HG03060 (cell line): Measurements from ENCODE around the gene UBXN1.
"Not testable (repeated sequence)": the region's sequence is repeated elsewhere in the genome, so short reads cannot be mapped to it uniquely, and the experiment has no call there.

Experiments
- ATAC-seq: cut with Tn5 transposase; IDR thresholded peaks from one replicate; pipeline ENCODE4 v1.9.1; 2021; ENCODE audit warnings: low read depth, moderate number of reproducible peaks; ENCODE audit not compliant: unreplicated experiment

The UBXN1 gene

DNA sequence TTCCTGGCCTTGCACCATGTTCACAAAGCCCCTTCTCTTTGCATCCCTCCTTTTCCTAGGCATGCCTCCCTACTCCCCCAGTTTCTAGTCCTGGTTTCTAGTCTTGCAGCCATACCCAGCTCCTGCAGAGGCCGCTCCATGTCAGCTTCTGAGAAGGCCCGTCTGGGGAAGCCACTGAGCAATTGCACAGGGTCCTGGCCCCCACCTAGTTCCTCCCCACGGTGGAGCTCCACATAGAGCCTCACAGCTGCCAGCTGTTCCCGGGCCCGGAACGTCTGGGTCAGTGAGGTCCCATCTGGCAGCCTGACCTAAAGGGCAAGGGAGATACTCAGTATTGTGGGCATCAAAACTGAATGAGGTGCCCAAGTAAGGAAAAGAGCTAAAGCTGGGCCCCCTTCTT lies 2.2 kb downstream of the UBXN1 start:
- no peak for ATAC-seq

GRCh38 chr11:62675415-62675814 lies 3.5 kb downstream of the UBXN1 start:
- not testable (repeated sequence) for ATAC-seq

DNA sequence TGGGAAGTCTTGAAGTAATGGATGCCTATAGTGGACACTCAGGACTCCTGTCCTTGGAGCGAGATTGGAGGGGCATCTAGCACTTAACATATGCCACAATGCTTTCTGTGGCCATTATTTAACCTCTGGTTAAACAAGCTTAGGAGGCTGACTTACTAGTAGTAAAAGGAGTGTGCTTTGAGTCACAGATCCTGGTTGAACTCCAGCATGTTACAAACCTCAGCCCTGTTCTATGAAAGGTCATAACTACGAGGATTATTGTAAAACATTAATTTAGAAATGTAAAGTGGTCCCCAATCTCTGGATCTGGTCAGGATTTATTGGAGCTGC lies 5.7 kb downstream of the UBXN1 start:
- no peak for ATAC-seq

DNA sequence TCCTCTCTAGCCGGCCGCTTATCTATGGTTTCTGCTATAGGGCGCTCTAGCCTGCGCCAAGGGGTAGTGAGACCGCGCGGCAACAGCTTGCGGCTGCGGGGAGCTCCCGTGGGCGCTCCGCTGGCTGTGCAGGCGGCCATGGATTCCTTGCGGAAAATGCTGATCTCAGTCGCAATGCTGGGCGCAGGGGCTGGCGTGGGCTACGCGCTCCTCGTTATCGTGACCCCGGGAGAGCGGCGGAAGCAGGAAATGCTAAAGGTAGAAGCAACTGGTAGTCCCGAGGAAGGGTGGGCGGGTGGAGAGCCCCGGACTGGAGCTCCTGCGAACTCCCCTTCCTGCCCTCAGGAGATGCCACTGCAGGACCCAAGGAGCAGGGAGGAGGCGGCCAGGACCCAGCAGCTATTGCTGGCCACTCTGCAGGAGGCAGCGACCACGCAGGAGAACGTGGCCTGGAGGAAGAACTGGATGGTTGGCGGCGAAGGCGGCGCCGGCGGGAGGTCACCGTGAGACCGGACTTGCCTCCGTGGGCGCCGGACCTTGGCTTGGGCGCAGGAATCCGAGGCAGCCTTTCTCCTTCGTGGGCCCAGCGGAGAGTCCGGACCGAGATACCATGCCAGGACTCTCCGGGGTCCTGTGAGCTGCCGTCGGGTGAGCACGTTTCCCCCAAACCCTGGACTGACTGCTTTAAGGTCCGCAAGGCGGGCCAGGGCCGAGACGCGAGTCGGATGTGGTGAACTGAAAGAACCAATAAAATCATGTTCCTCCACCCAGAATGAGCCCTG lies 7.1 kb downstream of the UBXN1 start, which contains the start of the genes LBHD1 and UQCC3:
Gene LBHD1 (minus strand): TSS at position 660 of the 782 bp plus-strand sequence. CDS start 2,236 bp downstream, outside the sequence.
Gene UQCC3 (plus strand): TSS at position 66 of the 782 bp plus-strand sequence. CDS start 73 bp downstream, at position 139.
- no peak for ATAC-seq

GRCh38 chr11:62671236-62671607 lies 7.7 kb downstream of the UBXN1 start:
- ATAC-seq = no peak

- no peak for ATAC-seq
Measured at GRCh38 chr11:62669420-62670161, 9.3 kb downstream of the UBXN1 start.

- ATAC-seq = no peak
Measured at GRCh38 chr11:62667460-62667859, 11.4 kb downstream of the UBXN1 start.

DNA sequence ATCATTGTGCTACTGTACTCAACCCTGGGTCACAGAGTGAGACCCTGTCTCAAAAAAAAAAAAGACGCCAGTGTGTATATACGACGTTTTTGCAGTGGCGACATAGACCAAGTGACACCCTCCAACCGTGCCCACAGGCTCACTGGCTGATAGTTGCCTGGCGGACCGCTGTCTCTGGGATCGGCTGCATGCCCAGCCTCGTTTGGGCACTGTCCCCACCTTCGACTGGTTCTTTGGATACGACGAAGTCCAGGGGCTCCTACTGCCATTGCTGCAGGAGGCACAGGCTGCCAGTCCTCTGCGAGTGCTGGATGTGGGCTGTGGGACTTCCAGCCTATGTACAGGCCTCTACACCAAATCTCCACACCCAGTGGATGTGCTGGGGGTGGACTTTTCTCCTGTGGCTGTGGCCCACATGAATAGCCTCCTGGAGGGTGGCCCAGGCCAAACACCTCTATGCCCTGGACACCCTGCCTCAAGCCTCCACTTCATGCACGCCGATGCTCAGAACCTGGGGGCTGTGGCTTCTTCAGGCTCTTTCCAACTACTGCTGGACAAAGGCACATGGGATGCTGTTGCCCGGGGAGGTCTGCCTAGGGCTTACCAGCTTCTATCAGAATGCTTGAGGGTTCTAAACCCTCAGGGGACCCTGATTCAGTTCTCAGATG lies 12.5 kb downstream of the UBXN1 start:
- no peak for ATAC-seq

DNA sequence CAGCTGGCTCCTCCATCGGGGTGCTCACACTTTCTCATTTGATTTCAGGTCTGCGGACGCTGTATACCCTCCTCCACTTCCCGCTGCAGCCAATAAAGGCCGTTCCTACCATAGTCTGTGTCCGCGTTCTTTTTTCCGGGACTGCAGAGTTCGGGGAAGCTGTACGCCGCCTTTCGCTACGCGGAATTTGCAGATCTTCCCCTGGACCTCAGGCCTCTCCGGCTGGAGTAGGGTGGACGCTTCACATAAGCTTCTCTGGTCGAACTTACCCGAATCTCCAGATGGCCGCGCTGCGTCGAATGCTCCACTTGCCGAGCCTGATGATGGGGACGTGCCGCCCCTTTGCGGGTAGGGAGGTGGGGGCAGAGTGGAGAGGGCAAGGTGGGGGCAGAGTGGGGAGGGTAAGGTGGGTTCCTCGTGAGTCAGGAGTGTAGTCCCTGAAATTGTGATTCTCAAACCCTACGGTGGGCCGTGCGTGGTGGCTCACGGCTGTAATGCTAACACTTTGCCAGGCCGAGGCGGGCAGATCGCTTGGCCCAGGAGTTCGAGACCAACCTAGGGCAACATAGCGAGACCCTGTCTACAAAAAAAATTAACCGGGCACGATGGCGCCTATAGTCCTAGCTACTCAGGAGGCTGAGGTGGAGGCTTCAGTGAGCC lies 13.1 kb downstream of the UBXN1 start:
- ATAC-seq = peak; percentile 6

DNA sequence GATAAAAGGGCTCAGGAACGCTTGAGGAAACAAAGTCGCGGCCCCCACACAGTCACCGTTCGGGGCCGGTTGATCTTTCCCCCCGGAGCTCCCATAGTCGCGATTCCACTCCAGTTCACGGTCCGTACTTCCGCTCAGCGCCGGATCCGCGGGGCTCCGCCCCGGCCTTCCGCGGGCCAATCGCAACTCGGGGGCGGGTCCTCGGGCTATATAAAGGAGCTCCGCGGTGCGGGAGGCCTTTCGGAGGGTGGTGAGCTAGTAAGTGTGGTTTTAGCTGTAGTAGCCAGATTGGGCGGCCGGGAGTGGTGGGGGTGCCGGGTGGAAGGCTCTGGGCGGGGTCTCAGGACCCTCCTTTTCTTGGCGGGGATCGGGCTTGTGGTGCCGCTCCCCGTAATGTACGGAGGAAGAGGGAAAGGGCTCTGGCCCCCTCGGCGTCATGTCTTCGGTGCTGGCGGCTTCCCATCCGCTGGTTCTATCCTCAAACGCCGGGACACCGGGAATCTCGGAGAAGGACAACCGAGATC lies 13.7 kb downstream of the UBXN1 start, which contains the start of the genes C11orf98 and CSKMT:
Gene C11orf98 (minus strand): TSS at position 136 of the 524 bp plus-strand sequence. CDS start 41 bp downstream, at position 95.
Gene CSKMT (plus strand): TSS at position 238 of the 524 bp plus-strand sequence. CDS start 568 bp downstream, outside the sequence.
- peak; percentile 46 for ATAC-seq

DNA sequence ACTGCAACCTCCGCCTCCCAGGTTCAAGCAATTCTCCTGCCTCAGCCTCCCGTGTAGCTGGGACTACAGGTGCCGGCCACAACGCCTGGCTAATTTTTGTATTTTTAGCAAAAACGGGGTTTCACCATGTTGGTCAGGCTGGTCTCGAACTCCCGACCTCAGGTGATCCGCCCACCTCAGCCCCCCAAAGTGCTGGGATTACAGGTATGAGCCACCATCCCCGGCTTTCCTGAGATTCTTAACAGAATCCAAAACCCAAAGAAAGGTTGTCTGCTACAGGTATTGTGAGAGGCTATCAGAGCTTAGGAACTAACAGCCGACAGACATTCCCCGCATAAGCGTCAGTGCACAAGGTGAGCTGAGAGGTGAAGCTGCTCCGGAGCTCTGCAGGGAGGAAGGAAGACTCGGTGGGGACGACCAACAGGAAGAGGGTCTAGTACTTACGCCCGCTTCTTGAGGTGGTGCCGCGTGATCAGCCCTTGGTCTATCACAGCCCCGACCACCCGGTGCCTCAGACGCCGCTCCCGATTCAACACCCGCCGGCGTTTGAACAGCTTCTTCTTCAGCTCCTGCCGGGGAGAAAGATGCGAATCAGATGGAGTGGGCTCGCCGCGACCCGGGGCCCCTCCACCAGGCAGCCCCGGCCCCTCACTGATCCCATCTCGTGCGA lies 14.3 kb downstream of the UBXN1 start:
- peak; percentile 17 for ATAC-seq

- no peak for ATAC-seq
Measured at GRCh38 chr11:62656796-62657429, 22.0 kb downstream of the UBXN1 start.

- ATAC-seq = no peak
Measured at GRCh38 chr11:62654297-62654696, 24.6 kb downstream of the UBXN1 start.

DNA sequence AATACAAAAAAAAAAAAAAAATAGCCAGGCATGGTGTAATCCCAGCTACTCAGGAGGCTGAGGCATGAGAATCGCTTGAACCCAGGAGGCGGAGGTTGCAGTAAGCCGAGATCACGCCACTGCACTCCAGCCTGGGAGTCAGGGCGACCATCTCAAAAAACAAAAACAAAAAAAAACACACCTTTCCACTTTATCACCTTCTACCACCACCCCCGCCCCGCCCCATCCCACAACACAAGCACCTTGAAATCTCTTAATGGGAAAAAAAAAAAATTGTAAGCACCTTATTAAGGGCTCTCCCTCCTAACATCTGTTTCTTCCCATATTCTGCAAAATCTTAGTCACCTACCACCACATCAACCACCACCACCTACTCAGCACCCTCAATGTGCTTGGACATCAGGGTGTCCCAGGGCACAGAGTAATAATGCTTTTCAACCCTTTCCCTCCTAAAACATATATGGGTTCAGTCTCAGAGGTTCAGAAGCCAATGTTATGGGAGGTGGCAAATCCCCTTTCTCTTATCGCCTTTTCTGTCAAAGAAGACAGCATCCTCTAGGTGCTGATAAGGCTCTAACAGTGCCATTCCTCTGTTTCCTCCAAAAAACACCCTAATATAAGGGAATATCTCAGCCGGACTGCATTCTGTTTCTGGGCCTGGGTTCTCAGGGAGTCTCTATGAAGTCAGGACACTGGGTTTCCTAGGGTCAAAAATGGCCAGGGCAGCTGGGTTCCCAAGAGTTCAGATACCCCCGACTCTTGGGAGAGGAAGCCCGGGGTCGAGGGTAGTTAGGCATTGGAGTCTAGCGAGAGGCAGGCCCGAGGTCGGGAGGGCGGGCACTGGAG lies 26.5 kb downstream of the UBXN1 start:
- ATAC-seq = peak; percentile 9

GRCh38 chr11:62650283-62650682 lies 28.6 kb downstream of the UBXN1 start:
- ATAC-seq = not testable (repeated sequence)

DNA sequence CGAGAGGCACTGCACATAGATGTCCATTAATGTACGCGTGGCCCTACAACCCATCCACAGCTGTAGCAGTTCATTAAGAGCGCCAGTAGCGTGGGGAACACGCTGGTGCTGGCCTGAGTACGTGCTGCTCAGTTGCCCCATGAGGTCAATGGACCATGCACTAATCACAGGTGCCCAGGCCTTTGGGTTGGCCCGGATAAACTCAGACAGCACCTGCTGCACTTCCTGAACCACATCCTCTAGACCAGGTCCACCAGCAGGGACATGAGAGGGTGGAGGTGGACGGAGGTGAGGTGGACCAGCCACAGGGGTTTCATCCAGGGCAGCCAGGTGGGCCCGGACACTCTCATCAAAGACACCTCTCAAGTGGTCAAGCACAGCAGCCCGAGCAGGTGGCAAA lies 29.4 kb downstream of the UBXN1 start:
- no peak for ATAC-seq

GRCh38 chr11:62648967-62649364 lies 29.9 kb downstream of the UBXN1 start:
- ATAC-seq = no peak
